Measurements from ENCODE around the gene NUDT8. TPM values are rescaled to one million over a fixed set of nuclear protein-coding genes. Genes with fewer than 3 reads are reported as not detected.
"Not testable (repeated sequence)": the region's sequence is repeated elsewhere in the genome, so short reads cannot be mapped to it uniquely, and the experiment has no call there.

Gene NUDT8
- total RNA-seq, 1 experiment from 2014 or later: 9.1 TPM

DNA sequence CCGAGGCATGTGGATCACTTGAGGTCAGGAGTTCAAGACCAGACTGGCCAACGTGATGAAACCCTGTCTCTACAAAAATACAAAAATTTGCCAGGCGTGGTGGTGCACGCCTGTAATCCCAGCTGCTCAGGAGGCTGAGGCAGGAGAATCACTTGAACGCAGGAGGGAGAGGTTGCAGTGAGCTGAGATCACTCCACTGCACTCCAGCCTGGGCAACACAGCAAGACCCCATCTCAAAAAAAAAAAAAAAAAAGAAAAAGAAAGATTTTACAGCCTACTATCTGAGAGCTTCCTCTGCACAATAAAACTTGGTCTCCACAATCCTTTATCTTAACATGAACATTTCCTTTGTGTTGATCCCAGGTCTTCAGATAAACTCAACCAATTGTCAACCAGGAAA lies 31.0 kb upstream of the NUDT8 start:
- DNase-seq (ENCODE audit: low read depth): not testable (repeated sequence)

DNA sequence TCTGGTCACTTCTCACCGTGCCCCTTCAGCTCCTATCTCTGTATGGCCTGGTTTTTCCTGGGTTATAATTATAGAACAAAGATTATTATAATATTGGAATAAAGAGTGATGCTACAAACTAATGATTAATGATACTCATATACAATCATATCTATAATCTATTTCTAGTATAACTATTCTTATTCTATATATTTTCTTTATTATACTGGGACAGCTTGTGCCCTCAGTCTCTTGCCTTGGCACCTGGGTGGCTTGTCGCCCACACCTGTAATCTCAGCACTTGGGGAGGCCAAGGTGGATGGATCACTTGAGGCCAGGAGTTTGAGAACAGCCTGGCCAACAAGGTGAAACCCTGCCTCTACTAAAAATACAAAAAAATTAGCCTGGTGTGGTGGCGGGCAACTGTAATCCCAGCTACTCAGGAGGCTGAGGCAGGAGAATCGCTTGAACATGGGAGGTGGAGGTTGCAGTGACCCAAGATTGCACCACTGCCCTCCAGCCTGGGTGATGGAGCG lies 30.0 kb upstream of the NUDT8 start:
- not testable (repeated sequence) for DNase-seq (ENCODE audit: low read depth)

DNA sequence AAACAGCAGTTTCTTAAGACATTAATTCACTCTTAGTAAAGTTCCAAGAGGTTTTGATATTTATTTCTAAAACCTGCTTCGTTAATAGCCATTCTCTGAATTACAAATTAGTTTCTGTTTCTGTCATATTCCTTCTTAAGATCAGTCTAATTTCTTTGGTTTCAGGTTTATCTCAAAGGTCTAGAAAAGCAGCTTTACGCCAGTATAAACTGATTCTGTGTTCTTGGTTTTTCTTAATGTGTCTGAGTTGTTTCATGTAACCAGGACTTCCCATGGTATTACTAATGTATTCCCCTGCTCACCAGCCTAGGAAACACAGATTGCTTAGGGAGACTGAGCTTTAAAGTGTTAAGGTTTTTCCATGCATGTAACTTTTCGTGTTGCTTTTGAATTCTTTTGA lies 27.6 kb upstream of the NUDT8 start:
- DNase-seq (ENCODE audit: low read depth): no peak

DNA sequence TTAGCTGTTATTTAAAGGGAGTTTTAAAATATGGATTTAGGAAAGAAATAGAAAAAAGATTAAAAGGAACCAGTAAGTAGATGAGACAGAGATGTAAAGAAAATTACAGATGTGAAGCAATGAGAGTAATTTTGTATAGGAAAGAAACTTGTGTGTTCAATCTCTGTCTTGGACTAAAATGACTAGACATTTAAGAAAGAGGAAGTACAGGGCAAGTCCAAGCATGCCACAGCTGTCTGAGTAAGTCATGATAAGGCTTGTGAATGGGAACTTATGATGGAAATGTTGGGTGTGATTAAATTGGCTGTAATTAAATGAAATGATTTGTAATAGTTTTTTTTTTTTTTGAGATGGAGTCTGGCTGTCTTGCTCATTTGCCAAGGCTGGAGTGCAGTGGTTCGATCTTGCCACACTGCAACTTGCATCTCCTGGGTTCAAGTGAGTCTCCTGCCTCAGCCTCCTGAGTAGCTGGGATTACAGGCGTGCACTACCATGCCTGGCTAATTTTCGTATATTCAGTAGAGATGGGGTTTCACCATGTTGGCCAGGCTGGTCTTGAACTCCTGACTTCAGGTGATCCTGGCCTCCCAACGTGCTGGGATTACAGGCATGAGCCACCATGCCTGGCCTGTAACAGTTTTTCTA lies 26.7 kb upstream of the NUDT8 start:
- no peak for DNase-seq (ENCODE audit: low read depth)

DNA sequence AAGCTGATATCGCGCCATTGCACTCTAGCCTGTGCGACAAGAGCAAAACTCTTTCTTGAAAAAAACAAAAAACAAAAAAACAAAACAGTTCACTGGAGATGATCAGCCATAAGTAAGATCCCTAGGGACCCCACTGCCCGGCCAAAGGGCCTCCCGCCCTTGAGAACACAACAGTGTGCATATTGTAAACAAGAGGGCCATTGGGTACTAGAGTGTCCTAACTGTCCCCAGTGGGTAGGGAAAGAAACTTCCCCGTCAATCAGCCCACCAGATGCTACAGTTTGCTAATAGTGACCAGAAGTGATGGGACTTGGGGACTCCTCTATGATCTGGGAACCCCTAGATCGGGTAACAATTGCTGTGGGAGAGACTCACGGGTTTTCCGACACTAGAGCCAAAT lies 24.5 kb upstream of the NUDT8 start:
- DNase-seq (ENCODE audit: low read depth): no peak

DNA sequence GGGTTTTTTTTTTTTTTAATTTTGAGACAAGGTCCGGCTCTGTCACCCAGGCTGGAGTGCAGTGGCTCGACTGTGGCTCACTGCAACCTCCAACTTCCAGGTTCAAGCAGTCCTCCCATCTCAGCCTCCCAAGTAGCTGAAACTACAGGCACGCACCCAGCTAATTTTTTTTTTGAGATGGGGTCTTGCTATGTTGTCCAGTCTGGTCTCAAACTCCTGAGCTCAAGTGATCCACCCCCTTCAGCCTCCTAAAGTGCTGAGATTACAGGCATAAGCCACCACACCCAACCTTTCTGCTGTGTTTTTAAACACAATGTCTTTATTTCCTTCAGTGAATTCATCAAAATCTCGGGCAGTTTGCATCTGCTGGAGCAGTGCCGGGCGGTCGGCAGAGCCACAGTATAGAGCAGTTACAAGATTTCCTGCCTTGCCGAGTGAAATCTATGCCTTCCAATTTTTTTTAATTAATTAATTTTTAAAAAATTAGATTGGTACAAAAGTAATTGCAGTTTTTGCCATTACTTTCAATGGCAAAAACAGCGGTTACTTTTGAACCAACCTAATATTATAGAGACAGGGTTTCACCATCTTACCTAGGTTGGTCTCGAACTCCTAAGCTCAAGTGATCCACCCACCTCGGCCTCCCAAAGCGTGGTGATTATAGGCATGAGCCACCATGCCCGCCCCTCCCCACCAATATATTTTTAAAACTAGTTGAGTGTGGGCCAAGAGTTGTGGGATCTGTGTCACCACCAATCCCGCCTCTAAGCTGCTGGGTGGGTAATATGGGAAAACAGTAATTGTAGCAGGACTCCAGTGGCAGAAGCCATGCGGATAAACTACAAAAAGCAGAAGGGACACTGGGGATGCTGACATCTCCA lies 23.5 kb upstream of the NUDT8 start:
- no peak for DNase-seq (ENCODE audit: low read depth)

DNA sequence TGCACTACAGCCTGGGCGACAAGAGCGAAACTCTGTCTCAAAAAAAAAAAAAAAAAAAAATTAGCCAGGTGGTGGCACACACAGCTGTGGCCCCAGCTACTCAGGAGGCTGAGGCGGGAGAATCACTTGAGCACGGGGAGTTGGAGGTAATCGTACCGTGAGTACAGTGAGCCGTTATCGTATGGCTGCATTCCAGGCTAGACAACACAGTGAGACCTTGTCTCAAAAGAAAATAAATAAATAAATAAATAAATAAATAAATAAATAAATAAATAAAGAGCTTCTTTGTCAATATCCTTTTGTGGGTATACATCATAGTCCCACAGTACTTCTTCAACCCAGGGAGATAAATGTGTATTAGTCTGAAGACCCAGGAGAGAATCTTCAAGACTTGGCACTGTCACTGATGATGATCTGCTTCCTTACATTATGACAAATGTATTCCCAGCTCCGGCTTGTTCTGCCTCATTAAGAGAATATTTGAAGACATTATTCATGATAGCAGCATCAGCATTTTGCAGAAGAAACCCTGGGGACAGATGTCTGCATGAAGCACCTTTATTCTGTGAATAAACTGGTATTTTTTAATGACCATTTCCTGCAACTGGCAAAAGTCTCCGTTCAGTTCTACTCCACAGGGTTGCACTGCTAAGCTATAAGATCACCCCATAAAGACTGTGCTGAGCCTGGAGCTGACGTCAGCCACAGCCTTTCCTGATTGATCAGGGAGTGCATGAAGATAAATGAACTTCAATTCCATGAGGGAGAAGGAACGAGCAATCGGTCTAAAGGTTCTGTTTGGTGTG lies 22.4 kb upstream of the NUDT8 start:
- DNase-seq (ENCODE audit: low read depth): no peak

DNA sequence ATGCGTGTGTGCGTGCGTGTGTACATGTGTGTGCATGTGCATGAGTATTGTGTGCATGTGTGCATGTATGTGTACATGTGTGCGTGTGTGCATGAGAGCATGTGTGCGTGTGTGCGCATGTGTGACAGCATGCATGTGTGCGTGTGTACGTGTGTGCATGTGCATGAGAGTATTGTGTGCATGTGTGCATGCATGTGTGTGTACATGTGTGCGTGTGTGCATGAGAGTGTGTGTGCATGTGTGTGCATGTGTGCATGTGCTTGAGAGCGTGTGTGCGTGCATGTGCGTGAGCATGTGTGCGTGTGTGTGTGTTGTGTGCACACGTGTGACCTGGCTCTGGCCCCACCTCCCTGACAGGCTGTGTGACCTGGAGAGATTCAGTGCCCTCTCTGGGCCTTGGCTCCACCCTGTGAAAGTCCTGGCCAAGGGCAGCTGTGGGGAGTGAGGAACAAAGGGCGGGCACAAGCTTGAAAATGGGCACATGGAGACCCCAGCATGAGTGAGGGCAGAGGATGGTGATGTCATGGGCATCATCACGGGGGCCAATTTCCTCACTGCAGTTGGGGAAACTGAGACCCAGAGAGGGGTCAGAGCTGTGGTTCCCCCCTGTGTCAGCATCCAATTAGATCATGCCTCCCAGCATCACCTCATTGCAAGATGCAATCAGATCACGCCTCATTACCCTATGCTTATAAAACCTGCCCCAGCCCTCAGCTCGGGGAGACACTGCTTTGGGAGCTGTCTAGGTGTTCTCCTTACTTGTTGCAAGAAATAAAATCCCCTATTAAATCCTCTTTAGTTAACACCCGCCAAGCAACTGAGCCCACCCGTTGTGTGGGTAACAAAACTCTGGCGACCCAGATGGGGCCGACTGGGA lies 20.1 kb upstream of the NUDT8 start:
- DNase-seq (ENCODE audit: low read depth): peak; percentile 36

DNA sequence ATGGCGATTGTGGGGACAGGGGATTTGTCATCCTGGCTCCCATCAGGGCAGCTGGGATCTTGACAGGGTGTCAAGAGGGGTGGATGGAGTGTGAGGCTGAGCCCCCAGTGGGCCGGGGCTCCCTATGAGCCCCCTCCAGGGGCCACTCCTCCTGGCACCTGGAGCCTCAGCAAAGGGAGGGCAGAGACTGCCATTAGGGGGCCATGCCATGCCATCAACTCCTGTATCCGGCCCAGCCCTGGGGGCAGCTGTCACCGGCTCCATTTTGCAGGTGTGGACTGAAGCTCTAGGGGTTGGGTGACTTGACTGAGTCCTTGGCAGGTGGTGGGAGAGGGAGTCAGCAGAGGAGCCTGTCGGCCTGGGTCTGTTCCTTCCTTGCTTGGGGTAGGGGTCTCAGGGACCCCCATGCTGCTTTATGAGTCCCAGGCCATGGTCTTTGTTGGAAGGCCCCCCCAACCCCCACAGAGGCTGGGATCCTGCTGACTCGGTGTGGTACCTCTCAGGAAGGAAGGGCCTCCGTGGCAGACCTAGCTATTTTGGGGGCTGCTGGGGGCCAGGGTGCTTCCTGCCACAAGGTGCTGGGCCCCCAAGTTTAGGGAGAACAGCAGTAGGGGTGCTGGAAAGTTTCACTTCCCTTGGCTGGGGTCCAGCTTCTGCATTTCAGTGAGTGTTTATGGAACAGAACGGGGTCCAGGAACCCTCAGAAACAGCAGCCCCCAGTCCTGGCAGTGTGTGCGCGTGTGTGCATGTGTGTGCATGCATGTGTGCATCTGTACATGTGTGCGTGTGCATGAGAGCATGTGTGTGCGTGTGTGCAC lies 19.3 kb upstream of the NUDT8 start:
- DNase-seq (ENCODE audit: low read depth): no peak

DNA sequence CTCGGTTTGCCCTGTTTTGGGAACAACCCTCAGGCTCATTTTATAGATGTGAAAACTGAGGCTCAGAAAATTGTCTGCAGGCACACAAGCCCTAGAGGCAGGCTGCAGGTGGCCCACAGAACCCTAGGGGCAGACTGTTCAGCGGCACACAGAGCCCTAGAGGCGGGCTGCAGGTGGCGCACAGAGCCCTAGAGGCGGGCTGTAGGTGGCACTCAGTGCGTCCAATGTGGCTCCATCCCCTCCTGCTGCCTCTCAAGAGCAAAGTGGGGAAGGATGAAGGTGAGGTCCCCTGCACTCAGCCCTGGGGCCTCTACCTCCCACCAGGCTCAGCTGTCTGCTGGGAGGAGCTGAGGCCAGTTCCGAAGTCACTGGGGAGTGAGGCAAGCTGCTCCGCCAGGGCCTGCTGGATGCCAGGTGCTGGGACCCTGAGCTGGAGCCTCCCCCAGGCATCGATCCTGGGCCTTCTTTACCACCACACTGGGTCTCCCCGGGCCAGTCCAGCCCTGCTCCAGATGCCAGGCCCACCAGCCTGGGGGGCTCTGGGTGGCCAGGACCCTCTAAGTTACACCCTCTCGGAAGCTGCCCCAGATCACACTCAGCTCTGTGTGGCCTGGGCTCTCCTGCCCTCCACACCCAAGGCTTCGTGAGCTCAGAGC lies 18.5 kb upstream of the NUDT8 start:
- peak; percentile 39 for DNase-seq (ENCODE audit: low read depth)

DNA sequence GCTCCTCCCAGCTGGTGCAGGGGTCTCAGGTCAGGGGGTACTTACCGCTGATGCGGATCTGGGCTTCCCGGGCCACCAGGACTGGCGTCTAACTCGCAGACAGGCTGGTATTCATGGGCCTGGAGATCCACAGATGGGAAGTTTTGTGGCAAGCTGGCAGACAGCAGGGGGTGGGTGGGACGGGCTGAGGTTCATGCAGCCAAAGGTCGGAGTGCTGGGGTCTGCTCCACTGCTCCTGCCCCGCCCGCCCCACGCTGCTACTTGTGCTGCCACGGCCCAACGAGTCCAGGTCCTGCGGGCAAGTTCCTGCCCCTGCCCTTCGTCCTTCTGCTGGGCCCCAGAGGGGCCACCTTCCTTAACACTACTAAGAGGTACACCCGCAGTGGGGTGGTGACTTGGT lies 17.7 kb upstream of the NUDT8 start:
- DNase-seq (ENCODE audit: low read depth): no peak

DNA sequence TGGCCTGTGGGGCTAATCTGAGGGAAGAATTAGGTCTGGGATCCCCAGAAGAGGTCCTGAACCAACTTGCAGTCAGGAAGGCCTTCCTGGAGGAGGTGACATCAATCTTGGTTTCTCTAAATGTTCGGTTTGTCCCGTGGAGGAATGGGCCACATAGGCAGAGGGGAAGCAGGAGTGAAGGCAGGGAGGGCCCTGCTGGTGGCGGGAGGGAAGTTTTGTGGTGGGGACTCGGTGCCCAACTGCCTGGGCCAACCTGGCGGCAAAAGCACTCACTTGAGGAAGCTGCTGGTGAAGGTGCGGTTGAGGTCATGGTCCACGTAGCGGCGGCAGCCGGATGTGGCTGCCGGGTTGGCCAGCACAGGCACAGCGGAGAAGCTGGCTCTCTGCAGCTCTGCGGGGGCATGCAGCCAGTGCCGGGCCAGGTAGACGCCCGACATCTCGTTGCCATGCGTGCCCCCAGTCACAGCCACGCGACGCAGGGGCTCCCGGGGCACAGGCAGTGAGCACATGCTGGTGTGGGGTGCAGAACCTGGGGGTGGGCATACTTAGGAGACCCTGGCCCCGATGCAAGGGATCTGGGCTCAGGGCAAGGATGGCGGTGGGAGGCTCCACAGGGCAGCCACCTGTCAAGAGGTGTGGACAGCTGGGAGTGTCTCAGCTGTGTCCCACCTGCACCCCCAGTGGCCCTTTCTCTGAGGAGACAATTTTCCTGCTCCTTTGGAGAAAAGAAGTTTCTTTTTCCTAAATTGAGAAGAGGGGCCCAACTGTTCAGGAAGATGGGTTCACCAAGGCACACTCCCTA lies 17.0 kb upstream of the NUDT8 start:
- no peak for DNase-seq (ENCODE audit: low read depth)

DNA sequence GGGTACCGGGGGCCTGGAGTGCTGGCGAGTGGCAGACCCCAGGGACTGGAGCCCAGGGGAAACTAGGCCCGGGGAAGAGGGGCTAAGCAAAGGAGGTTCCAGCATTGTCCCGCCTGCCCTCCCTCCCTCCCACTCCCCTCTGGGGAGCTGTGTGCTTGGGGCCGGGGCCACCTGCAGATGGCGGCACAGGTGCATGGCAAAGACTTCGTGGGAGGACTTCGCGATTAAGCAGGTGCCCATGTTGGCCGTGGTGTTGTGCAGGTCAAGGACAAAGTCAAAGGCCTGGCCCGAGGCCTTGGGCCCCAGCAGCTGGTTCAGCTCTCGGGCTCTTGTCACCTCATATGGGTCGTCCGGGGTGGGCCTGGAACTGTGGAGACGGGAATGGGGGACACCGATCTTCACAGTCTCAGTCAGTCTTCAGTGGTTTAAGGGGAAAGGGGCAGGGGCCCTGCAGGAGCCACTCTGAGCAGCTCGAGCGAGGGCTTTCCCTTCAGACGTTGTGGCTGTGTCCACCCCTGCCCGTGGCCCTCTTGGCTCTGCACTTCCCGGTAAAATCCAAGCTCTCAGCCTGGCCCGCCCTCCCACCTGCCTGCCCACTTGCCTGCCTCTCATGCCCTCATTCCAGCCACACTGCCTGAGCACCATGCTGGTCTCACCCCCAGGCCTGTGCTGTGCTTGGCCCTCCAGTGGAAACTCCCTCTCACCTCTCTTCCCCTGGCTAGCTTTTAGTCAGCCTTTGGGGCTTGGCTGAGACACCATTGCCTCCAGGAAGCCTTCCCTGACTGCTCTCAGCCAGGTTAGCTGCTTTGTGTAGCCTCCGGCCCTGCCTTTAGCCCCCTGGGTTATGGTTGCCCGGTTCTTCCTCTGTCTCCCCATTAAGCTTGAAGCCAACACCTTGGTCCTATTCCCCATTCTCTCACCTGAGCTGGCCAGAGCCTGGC lies 16.1 kb upstream of the NUDT8 start:
- no peak for DNase-seq (ENCODE audit: low read depth)

DNA sequence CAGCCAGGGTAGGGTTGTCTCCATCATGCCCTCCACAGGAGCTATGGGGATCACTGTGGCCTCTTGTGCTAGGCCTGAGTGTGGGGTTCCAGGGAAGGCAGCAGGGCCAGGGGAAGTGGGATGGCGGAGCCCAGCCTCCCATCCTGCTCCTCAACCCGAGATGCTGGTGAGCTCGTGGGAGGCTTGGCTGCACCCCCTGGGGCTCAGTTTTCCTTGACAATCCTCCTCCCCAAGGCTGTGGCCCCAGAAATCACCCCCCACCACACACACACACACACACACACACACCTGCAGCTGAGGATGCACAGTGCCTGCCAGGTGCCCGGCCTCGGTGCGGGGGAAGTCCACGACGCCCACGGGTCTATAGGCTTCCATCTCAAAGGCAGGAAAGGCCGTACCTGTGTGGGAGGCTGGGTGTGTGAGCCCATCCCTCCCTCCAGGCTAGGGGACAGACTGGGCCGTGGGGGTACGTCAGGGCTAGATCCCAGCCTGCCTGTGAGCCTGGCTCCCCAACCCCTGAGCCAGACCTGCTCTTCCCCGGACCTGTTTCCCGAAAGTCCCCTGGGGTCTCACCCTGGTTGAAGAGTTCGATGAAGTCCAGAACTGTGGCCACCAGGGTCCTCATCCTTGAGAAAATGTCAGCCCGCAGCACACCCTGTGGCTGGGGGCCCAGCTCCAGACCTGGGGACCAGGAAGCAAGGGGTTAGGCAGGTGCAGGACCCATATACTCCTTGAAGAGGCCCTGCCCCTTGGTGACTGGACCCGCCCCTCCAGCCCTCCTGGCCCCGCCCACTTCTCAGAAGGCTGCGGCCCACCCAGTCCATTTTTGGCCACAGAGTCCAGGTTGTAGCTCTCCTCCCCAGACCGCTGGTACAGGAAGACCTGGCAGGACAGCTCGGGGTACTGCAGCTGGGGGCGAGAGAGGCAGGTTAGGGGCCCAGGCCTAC lies 15.0 kb upstream of the NUDT8 start:
- no peak for DNase-seq (ENCODE audit: low read depth)

DNA sequence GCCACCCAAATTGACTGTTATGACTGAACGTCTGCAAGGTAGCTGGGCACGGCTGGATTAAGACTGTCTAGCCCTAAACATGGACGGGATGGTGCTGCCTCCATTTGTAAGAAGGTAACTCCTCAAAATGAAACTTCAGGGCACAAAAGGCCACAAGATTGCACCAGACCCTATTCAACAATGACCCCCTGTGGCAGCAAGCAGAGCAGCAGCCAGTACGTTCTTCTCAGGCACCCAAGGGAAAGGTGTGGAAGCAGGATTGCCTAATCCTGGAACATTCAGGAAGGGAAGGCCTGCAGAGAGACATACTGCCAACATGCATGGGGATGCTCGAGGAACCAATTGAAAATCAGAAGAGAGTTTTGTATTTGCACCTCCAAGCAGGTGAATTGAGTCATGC lies 14.3 kb upstream of the NUDT8 start:
- no peak for DNase-seq (ENCODE audit: low read depth)
